NT2/D1 (cell line): ENCODE results near the gene ZNF99.

Experiments used
- DNase-seq: peaks from one replicate; pipeline ENCODE4 v3.0.0-alpha.2; 2011; ENCODE audit warnings: low read depth, low spot score
- H3K27me3 ChIP-seq: 2 replicates; pipeline ENCODE4 v1.6.0; 2011; ENCODE audit warnings: mild to moderate bottlenecking; ENCODE audit not compliant: insufficient read length, insufficient read depth
- H3K36me3 ChIP-seq: 2 replicates; pipeline ENCODE4 v1.6.1; 2011; ENCODE audit warnings: mild to moderate bottlenecking, low read length, mixed read lengths; ENCODE audit not compliant: insufficient read depth, insufficient read length
- H3K4me1 ChIP-seq: 2 replicates; pipeline ENCODE4 v1.5.1; 2011; ENCODE audit not compliant: insufficient read depth, insufficient read length
- H3K4me3 ChIP-seq: 2 replicates; pipeline ENCODE4 v1.5.1; 2011; ENCODE audit warnings: low read depth; ENCODE audit not compliant: insufficient read length
- H3K9ac ChIP-seq: 2 replicates; pipeline ENCODE4 v1.6.0; 2011; ENCODE audit warnings: low read depth; ENCODE audit not compliant: insufficient read length
- H3K9me3 ChIP-seq: 2 replicates; pipeline ENCODE4 v1.5.1; 2011; ENCODE audit warnings: mild to moderate bottlenecking, low read length; ENCODE audit not compliant: insufficient read depth
- SUZ12 ChIP-seq: IDR thresholded peaks from 2 replicates; pipeline ENCODE4 v1.6.1; 2011; ENCODE audit not compliant: insufficient read length, insufficient read depth; ENCODE audit errors: extremely low read depth
- YY1 ChIP-seq: IDR thresholded peaks from 2 replicates; pipeline ENCODE4 v1.6.1; 2011; ENCODE audit not compliant: insufficient read length, insufficient read depth
- ZNF274 ChIP-seq: IDR thresholded peaks from 2 replicates; pipeline ENCODE4 v1.6.1; 2011; ENCODE audit warnings: mild to moderate bottlenecking, low read depth, low read length

Gene ZNF99

DNA sequence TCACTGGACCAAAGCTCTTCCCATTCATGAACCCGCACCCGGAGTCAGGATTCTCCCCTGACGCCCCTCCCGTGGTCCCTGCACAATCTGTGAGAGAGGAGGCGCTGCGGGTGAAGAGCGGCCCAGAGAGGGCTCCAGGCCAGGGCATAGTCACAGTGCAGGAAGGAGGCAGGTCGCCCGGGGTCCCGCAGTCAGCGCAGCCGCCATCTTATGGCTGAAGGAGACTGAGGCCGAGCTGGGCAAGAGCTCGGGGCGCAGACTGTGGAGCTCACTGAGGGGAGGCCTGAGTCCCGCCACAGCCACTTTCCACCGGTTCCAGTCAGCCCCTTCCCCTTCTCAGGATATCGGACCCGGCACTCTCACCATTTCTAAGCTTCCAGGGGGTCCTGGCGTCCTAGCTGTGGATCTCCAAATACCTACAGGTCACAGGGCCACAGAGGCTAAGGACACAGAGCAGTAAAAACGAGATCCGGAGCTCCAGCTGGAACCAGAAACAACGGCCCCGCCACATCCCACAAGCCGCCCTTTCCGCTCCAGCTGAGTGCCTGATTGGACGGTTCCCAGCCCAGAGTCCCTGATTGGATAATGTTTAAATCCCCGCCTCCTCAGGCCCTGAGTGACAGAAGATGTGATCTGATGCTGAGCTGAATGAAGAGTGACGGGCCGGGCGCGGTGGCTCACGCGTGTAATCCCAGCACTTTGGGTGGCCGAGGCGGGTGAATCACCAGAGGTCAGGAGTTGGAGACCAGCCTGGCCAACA, at the start of gene ZNF99:
Gene ZNF99 (minus strand): TSS at position 501 of the 760 bp plus-strand sequence. CDS start 135 bp downstream, at position 366.
- H3K9me3 ChIP-seq: no peaks in the 10 kb centered on the region
- peak; percentile 50 for DNase-seq

DNA sequence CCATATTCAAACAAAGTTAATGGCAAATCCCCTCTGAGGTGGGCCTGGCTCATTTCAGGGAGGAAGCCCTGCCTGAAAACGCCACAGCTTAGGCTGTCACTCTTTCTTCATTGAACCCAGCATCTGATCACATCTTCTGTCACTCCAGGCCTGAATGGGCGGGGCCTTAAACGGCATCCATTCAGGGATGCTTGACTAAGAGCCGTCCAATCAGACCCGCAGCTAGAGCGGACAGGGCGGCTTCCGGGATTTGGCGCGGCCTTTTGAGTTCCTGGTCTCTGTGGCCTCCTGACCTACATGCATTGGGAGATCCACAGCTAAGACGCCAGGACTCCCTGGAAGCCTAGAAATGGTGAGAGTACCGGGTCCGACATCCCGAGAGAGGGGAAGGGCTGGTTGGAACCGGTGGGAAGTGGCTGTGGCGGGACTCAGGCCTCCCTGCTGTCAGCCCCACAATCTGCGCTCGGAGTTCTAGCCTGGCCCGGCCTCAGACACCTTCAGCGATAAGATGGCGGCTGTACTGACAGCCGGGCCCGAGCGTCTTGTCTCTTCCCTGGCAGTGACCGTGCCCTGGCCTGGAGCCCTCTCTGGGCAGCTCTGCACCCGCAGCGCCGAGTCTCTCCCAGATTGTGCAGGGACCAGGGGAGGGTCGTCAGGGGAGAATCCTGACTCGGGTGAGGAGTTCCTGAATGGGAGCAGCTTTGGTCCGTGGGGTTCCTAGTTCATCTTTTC, 48.2 kb upstream of the ZNF99 start, which contains the start of gene ZNF723:
Gene ZNF723 (plus strand): TSS at position 261 of the 732 bp plus-strand sequence. CDS start 89 bp downstream, at position 350.
- Histone ChIP-seq H3K9ac (no peak within 1 kb of the TSS), H3K4me1 (no peaks in the 10 kb centered on the region), H3K9me3 (no peaks in the 10 kb centered on the region; the same call in 1 of the 2 replicates), H3K27me3 (no peaks in the 10 kb centered on the region), H3K4me3 (no peak within 1 kb of the TSS), H3K36me3 (no peaks in the 10 kb centered on the region)
- DNase-seq: no peak
- no peak for TF ChIP-seq SUZ12
- no peak for TF ChIP-seq ZNF274
- TF ChIP-seq YY1: no peak

More for the DNA sequence above, at the start of gene ZNF99:
- no peak for TF ChIP-seq SUZ12
- TF ChIP-seq YY1: no peak
- no peak for TF ChIP-seq ZNF274
- Histone ChIP-seq H3K4me3 (peak within 1 kb of the TSS; percentile 60), H3K9ac (peak within 1 kb of the TSS; percentile 58), H3K27me3 (no peaks in the 10 kb centered on the region), H3K36me3 (peaks cover 4% of the 10 kb centered on the region), H3K4me1 (no peaks in the 10 kb centered on the region)

DNA sequence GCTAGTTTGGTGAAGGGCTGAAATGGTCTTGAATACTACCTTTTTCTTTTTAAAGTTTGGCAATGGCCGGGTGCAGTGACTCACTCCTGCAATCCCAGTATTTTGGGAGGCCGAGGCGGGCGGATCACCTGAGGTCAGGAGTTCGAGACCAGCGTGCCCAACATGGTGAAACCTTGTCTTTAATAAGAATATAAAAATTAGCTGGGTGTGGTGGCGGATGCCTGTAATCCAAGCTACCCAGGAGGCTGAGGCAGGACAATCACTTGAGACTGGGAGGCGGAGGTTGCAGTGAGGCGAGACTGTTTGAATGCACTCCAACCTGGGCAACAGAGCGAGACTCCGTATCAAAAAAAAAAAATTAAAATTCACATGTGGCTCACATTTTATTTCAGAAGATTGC, 47.3 kb upstream of the ZNF99 start:
- Histone ChIP-seq H3K9ac (no peak overlapping the region), H3K4me3 (no peak overlapping the region), H3K4me1 (no peaks in the 10 kb centered on the region), H3K27me3 (no peaks in the 10 kb centered on the region), H3K36me3 (no peaks in the 10 kb centered on the region), H3K9me3 (no peaks in the 10 kb centered on the region; the same call in 1 of the 2 replicates)
- no peak for TF ChIP-seq SUZ12
- TF ChIP-seq YY1: no peak
- TF ChIP-seq ZNF274: no peak
- DNase-seq: no peak

DNA sequence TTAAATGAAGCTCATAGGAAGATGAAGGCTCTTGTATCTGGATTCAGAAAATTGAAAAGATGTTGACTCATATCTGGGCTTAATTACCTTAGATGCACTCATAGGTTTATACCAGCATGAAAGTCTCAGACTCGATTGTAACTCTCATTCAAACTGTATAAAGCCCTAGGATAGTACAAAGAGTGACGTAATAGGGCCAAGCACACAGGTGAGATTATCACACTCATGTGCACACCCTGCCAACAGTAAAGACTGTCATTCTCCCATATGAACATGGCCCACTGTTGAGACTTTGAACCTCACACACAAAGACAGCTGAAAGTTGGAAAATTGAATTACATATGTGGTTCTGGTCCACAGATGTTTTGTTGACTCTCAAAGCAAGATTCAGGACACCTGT, 30.2 kb upstream of the ZNF99 start:
- TF ChIP-seq YY1: no peak
- no peak for TF ChIP-seq SUZ12
- TF ChIP-seq ZNF274: no peak
- no peaks in the 10 kb centered on the region for H3K4me1 ChIP-seq
- no peaks in the 10 kb centered on the region for H3K27me3 ChIP-seq
- no peak overlapping the region for H3K9ac ChIP-seq
- no peaks in the 10 kb centered on the region for H3K9me3 ChIP-seq
- no peaks in the 10 kb centered on the region for H3K36me3 ChIP-seq
- DNase-seq: no peak
- no peak overlapping the region for H3K4me3 ChIP-seq

DNA sequence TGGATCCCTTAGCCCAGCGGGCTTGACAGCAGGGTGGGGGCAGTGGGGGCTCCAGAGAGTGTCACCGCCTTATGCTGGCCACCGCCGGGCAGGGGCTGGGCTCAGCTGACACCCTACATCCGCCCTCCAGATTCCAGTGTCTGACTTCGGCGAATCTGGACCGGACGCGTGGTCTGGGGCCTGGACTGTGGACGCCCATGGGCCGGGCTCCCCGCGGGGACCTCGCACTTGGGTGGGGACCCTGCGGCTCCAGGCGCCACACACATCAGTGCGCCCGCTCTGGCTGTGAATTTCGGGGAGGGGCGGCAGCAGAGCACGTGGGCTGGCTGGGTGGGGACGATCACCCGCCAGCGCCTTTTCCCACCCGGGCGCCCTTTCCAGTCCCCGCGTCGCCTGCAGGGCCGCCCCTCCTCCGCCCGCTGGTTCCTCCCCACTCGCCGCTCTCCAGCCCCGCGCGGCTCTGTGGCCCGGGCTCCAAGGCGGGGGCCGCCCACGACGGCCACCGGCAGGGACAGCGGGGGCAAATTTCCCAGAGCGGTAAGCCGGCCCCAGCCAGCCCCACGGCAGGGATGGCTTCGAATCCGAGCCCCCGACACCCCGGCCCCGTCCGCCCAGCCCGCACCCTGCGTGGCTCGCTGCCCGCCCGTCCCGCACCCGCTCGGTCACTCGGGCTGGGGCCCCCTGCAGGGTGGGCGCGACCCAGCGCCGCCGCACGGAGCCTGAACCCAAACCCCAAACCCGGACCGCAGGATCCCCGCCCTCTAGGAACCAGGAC, 23.3 kb upstream of the ZNF99 start:
- Histone ChIP-seq H3K9ac (no peak overlapping the region), H3K4me1 (peaks cover 2% of the 10 kb centered on the region), H3K27me3 (no peaks in the 10 kb centered on the region), H3K4me3 (no peak overlapping the region), H3K36me3 (no peaks in the 10 kb centered on the region), H3K9me3 (no peaks in the 10 kb centered on the region)
- TF ChIP-seq SUZ12 (no peak), ZNF274 (no peak), YY1 (no peak)
- DNase-seq: no peak

DNA sequence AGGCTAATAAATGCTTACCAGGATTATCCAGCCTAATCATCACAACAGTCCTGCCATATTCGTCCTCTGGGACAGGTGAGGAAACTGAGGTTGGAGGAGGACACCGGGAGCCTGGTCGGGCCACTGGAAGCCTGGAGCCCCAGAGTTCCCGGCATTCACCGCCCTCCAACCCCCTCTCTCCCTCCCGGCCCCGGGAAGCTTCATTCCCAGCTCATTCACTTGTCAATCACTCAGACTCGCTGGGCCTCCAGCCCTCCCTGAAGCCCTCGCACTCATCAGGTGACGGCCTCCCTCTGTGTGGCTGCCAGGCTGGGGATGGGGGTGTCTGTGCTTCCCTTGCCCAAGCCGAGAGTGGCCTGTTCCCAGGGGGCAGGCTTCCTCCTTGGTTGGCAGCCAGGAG, 22.5 kb upstream of the ZNF99 start:
- Histone ChIP-seq H3K9ac (no peak overlapping the region), H3K4me1 (peaks cover 5% of the 10 kb centered on the region), H3K36me3 (no peaks in the 10 kb centered on the region), H3K9me3 (no peaks in the 10 kb centered on the region; the same call in 1 of the 2 replicates), H3K27me3 (no peaks in the 10 kb centered on the region), H3K4me3 (no peak overlapping the region)
- DNase-seq: no peak
- TF ChIP-seq ZNF274 (no peak), SUZ12 (no peak), YY1 (no peak)
